Mesenteric fat pad (tissue), 1 donor: ENCODE results near the gene EFHC1. TPM values are rescaled to one million over a fixed set of nuclear protein-coding genes. Genes with fewer than 3 reads are reported as not detected.
"Not testable (repeated sequence)": the region's sequence is repeated elsewhere in the genome, so short reads cannot be mapped to it uniquely, and the experiment has no call there.

Experiments
- DNase-seq: peaks from one replicate; pipeline ENCODE4 v3.0.0-alpha.2; 2020; ENCODE audit warnings: low spot score
- total RNA-seq: library from RNA; stranded (reverse); fragmentation: NEBNext Ultra II Directional; extraction: Animal tissue kit (Norgen Biotek cat#: 25700); gene quantifications from one replicate; pipeline ENCODE4 v1.2.1, GENCODE V29; 2021
- donor health status: DM: yes; HTN: yes; CAD: no.

The EFHC1 gene
- total RNA-seq, 1 donor from 2014 or later = 10.4 TPM

DNA sequence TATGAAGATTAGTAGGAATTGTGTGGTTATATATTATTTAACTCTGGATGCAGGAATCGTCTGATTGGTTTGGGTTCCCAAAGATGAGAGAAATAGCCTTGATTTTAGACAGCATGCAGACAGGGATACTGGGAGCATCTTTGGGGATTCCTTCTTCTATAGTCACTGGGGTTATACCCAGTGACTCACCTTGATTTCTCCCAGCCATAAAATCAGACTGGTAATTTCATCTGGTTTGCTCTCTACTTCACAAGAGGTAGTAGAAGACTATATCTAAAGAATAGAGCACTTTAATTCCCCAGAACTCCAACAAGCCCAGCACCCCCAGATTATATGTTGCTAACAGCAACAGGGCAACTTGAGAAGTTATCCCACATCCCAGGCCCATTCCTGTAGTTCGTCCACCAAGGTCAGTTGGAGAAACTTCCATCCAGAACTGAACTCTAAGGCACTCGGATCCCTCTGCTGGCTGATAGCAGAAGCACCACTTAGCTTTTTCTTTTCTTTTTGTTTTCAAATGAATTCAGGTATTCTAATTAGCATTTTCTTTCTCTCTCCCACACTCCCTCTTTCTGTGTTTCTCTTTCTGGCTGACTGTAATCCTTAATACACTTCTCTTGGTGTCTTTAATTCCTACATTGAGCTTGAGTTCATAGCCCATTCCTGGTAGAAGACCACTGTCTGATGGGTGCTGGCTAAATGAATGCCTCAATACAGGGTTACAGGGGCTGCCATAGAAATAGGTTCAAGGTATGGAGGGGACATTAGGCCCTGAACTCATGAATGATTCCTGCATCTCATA, 20.4 kb upstream of the EFHC1 start:
- DNase-seq = no peak

DNA sequence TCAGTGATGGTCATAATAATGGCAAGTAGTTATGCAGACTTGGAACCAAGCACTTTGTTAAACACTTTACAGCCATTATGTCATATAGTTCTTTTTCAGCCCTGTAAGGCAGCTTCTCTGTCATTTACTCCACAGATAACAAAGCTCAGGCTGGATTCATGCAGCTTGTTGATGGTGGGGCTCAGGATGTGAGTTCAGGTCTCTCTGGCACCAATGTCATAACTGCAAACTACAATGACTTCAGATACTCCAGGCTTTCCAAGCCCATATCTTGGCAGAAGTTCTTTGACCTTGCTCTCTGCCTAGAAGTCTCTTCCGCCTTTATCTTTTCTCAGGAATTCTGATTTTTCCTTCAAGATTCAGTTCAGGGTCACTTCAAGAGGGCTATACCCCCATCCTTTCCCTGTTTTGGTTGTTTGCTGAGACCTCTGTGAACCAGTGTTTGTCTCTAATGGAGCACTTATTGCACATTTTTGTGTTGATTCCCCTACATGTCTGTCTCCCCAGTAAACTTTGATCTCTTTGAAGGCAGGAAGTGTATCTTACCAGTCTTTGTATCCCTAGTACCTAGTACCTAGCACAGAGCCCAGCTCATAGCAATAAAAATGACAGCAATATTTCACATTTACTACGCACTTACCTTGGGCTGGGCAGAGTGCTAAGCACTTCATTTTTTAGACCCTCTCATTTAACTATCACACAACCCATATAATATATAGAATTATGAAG, 19.7 kb upstream of the EFHC1 start:
- DNase-seq = no peak

DNA sequence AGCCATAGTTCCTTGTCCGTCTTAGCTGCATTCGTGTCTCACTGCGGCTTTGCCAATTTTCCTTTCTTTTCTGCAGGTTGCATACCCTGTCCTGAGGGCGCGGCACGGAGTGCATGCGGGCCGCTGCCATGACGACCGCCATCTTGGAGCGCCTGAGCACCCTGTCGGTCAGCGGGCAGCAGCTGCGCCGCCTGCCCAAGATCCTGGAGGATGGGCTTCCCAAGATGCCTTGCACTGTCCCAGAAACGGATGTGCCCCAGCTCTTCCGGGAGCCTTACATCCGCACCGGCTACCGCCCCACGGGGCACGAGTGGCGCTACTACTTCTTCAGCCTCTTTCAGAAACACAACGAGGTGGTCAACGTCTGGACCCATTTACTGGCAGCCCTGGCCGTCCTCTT, 17.1 kb upstream of the EFHC1 start:
- DNase-seq = no peak

DNA sequence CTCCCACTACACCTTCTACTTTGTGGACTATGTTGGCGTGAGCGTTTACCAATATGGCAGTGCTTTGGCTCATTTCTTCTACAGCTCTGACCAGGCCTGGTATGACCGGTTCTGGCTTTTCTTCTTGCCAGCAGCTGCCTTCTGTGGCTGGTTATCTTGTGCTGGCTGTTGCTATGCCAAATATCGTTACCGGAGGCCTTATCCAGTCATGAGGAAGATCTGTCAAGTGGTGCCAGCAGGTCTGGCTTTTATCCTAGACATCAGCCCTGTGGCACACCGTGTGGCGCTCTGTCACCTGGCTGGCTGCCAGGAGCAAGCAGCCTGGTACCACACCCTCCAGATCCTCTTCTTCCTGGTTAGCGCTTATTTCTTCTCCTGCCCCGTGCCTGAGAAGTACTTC, 16.5 kb upstream of the EFHC1 start:
- no peak for DNase-seq

DNA sequence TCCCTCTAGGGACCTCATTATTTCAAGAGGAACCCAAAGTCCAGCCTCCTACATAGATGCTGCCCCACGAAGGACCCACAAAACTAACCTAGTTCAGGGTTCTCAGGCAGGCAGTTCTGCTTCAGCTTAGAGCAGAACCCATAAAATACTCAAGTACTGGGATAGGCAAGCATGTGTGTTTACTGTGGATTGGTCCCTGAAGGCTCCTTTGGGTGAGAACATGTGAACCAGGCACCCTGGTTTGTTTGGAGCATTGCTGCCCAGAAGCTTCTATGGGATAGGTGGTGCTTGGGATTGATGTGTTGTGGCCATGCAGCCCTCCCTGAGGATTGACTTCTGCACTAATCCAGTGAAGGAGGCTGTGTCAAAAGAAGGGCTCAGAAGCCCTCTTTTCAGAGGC, 14.9 kb upstream of the EFHC1 start:
- no peak for DNase-seq

DNA sequence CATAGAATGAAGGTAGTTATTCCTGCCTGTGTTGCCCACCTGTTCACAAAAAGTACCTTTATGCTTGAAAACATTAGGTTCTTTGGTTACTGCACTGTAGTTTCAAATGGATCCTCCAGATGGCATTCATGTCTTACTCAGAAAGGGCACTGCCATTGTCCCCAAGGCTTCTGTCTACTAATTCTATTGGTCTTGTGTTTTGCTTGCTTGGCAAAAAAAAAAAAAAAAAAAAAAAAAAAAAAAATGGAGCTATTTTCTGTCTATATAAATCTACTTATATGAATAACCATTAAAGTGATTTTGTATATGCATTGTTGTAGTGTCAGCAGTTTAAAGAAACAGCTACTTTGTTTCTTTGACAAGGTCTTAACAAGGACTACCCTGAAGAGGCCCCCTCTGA, 12.7 kb upstream of the EFHC1 start:
- no peak for DNase-seq

DNA sequence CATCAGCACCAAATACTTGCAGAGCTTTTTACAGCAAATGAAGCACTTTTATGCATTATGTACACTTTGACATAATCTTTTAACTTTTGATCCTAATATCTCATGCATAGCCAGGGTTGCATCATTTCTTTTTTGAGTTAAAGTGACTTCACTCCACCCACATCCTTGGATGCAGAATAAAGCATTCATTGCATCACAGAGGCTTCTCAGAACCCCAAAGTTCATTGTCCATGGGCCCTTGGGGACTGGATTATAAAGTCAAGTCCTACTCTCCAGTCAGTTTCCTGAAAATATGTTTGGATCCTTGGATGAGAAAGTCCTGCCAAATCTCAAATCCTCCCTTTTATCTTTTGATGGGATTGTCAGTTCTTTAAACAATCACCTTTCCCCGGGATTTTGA, 10.6 kb upstream of the EFHC1 start:
- DNase-seq = no peak

DNA sequence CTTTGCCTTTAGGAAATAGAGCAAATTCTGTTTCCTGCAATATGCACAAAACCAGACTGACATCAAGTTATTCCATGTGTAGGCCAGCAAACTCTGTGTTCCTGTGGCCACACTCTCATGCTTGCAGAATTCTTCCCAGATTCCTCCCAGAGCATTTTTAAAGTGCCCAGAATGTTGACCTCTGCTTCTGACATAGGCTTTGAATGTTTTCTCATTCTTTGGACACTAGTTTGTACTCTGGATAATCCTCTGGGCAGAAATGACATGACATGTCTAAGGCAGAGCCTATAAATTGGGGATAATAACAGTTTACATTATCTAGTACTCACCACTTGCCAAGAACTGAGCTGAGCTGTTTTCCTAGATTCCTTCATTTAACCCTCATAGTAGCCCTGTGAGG, 9.2 kb upstream of the EFHC1 start:
- no peak for DNase-seq

DNA sequence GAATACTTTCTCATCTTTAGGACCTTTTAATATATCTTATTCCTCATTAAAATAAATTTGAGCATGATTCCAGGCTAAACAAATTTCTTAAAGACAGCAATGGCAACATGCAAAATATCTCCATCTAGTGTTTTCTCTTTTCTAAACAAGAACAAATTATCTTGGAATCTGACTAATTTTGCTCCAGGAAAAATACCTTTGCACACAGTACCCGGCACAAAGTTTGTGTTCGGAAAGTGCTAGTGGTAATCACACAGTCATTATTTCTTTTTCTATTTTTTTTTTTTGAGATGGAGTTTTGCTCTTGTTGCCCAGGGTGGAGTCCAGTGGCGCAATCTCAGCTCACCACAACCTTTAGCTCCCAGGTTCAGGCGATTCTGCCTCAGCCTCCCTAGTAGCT, 8.2 kb upstream of the EFHC1 start:
- DNase-seq = no peak

DNA sequence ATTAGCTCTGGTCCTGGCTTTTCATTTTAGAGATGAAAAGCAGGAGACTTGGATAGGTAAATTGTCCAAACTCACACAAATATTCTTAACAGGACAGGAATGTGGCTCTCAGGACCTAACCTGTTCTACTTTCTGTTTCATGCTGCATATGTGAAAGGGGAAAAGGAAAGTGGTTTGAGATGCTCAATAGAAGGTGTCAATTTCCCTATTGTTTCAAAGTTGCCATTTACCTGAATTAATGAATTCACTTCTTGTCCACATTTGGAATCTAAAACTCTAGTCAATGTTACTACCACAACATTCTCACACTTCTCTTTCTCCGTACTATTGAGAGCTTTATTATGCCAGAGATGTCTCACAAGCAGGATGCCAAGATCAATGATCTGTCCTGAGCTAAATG, 4.8 kb upstream of the EFHC1 start:
- no peak for DNase-seq

DNA sequence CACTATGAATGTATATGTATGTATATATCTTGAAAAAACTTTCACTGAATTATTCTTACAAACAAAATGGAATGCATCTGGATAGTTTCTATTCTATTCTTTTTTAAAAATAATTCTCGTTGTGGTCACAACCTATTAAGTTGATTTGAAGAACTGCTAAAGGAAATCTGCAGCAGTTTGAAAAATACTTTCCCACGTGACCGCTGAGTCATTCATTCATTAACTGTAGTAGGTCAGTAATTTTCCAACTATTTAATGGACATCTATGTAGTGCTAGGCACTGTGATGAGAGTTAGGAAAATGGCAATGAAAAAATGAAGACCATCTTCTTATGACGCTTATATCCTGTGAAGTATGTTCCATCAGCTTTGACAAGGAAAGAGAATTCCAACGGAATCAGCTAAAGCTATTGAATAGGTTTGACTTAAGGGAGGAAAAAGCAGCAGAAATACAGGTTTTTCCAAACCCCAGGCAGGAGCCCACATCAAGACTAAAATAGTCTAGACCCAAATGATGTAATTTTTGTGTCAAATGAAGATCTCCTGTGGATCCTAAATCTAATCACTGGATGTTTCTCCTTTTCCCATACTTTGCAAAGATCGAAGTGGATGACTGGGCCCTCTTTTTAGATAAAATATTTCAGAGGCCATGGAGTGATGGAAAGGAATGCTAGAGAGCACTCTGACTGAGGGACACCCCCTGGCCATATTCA, 4.1 kb upstream of the EFHC1 start:
- no peak for DNase-seq

DNA sequence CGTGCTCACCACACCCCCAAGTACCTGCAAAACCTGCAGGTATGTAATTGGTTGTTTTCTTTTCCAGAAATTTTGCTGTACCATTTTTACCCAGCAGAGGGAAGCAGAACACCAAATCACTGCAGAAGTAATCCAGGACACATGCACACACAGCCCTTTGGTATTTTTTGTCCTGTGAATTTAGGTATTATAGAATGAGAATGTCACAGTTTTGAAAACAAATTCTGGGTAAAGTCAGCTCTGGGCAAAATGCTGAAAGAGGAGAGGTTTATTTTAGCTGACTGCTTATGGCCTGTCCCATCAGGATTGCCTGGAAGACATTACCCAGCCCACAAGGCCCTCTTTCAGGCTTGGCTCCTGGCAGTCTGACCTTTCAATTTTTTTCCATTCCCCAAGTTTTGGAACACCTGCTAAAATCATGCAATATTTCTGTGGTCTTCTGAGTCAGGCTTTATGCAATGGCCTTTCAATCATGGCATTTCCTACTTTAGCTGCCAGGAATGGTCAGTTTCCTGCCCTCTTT, 3.5 kb upstream of the EFHC1 start:
- no peak for DNase-seq

DNA sequence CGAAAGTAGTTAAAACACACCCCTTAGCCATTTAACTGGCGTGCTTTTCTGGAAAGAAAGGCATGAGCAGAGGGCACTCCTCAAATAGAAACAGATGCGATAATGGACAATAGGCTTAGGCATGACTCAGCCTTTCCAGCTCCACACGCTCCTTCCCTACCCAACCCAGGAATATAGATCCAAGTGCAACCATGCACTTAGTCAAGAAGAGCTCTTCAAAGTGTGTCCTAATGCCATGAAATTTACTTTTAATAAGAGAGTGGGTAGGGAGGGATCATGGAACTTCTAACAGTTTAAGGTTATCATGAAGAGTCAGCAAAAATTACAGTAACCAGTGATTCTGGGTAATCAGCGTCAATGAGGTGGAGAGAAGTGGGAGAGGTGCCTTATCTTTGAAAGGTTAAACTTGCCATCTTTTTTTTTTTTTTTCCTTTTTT, 2.4 kb upstream of the EFHC1 start:
- DNase-seq = no peak

DNA sequence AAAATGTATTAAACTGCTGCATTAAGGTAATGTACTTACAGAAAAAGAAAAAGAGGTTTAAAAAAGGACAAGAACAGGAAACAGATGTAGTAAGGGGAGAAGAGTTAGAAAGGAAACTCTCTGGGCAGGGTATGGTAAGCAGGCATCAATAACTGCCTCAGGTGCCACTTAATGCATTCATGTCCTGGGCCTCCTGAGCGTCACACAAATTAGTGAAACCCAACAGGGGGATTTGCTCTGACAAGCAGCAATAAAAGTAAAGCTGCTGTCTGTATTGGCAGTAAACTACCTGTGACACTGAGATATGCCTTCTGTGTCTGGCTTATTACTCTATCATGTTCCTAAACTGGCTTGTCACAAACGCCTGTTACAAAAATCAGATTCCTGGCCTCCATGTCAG, 1.5 kb upstream of the EFHC1 start:
- no peak for DNase-seq

DNA sequence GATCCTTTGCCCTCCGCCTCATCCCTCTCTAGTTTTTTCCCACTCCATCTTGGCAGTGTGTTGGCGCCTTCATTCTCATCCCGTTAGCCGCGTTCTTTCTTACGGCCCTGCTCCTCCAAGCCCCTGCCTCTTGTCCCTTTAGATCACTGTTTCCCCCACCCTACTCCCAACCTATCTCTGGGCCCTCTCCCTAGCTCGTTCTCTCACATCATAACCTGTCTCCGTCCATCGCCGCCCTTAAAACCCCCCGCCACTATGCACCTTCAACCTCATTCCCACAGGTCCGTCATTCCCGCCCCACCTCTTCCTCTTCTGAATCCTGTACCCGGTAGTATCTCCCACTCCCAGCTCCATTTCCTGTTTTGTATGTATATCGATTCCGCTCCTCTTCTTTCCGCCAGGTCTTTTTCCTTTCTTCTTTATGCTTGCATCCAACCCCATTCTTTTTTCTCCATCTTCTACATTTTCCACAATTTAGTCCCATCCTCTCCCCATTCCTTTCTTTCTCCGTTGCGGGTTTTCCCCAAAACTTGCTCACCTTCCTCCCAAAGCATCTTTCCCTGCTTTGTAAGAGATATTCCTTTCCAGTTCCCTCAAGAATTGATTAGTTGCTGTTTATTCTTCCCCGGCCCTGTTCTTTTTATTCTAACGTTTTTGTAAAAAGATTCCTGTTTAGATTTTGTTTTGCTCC, 671 bp downstream of the EFHC1 start:
- DNase-seq = no peak

DNA sequence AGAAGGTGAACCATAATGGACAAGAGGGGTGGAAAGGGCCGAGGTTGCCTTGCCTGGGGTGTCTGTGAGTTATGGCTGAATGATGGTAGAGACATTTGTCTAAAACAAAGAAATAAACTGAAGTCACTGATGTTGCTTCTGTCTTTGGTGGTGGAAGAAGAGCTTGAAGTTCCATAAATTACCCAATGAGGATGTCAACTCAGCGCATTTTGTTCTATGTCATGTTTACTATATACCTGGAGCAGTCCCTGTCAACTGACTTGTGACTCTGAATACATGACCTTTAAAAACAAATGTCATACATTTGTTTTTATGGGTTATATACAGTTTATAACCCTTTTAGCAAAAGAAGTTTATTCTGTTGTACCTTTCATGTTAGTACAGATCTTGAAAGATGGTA, 2.0 kb downstream of the EFHC1 start:
- DNase-seq = no peak

DNA sequence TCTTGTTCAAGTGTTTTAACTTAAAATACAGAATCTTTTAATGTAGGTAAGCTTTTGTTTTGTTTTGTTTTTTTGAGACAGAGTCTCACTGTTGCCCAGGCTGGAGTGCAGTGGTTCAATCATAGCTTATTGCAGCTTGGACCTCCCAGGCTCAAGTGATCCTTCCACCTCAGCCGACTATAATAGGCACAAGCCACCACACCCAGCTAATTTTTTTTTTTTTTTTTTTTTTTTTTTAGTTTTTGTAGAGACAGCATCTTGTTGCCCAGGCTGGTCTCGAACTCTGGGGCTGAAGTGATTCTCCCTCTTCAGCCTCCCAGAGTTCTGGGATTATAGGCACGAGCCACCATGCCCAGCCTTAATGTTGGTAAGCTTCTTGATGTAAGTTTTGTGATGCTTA, 3.3 kb downstream of the EFHC1 start:
- DNase-seq = no peak

DNA sequence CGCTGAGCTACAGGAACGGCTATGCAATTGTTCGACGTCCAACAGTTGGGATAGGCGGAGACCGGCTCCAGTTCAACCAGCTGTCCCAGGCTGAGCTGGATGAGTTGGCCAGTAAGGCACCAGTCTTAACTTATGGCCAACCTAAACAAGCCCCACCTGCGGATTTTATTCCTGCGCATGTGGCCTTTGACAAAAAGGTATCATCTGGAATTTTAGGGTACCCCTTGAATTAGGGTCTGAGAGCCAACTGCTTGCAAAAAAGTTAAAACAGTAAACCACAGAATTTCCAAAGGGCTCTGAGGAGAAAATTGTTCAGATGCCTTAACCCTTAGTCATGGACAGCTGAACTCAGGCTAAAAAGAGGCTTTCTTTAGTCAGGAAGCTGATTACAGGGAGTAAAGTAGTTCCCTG, 3.8 kb downstream of the EFHC1 start:
- no peak for DNase-seq

DNA sequence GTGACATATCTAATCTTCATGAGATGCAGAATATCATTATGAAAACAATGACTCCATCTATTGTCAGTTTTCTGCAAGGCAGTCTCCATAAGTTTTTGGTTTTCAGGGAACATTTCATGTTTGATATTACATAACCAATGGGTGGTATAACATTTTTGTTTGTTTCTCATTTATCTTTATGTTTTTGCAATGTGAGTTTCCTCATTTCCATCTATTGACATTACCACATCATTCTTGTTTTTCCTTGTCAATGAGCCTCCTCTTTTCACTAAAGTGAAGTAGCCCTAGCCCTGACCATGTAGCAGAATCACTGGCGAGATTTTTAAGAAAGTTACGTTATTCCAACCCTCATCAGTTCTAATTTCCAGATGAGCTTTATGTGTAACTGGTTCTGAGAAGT, 4.4 kb downstream of the EFHC1 start:
- no peak for DNase-seq

DNA sequence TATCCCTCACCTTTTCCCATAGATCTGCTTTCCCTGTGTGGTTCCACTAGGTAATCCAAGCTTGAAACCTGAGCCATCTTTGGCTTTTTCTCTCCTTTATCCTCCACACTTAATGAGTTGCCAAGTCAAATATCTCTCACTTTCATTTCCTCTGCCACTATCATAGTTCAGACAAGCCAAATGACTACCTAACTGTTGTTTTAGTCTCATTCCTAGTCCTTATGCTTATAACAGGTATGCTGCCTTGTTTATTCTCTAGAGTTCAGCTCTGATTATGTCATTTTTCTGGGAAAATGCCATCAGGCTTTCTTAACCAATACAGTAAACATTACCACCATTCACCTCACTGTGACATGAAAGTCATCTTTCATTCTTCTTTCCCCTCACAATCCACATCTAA, 6.5 kb downstream of the EFHC1 start:
- no peak for DNase-seq

DNA sequence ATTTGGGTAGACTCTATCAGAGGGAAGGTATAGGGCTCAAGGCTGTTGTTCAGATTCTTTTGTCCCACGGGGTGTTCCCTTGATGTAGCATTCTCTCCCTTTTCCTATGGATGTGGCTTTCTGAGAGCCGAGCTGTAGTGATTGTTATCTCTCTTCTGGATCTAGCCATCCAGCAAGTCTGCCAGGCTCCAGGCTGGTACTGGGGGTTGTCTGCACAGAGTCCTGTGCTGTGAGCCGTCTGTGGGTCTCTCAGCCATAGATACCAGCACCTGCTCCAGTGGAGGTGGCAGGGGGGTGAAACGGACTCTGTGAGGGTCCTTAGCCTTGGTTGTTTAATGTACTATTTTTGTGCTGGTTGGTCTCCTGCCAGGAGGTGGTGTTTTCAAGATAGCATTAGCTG, 13.2 kb downstream of the EFHC1 start:
- DNase-seq = not testable (repeated sequence)
